Measurements from ENCODE around the gene THRB.

The THRB gene

DNA sequence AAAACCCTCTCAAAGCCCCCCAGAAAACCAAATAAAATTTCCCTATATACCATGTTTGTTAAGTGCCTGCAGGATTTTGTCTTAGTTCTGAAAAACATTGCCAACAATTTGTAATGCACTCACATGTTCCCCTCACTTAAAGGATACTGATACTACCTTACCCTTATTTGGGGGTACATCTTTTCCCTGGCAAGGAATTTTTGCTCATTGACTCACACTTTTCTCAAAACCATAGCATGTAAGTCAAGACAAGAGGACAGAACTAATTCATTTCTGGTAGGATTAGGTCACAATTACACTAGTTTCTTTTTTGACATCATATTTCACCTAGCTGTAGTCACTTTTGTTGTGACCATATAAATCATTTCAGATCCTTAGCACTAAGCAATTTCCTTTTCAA lies 222.2 kb downstream of the THRB start:
- Histone ChIP-seq H3K27ac (no peak overlapping the region), H3K4me2 (ENCODE audit: low read length) (no peak overlapping the region), H3K79me2 (no peaks in the 10 kb centered on the region), H3K36me3 (ENCODE audit: control insufficient read depth, insufficient read depth, low read length) (no peaks in the 10 kb centered on the region), H3K9ac (no peak overlapping the region), H3K9me3 (ENCODE audit: control insufficient read depth, low read length) (no peaks in the 10 kb centered on the region), H3K4me1 (no peaks in the 10 kb centered on the region), H2AFZ (no peak overlapping the region), H3K27me3 (ENCODE audit: control insufficient read depth, insufficient read depth, low read length) (no peaks in the 10 kb centered on the region), H3K4me3 (ENCODE audit: low read depth, low read length) (no peak overlapping the region)
- no peak for TF ChIP-seq CTCF (IDR thresholded peaks at IDR 0.05)

DNA sequence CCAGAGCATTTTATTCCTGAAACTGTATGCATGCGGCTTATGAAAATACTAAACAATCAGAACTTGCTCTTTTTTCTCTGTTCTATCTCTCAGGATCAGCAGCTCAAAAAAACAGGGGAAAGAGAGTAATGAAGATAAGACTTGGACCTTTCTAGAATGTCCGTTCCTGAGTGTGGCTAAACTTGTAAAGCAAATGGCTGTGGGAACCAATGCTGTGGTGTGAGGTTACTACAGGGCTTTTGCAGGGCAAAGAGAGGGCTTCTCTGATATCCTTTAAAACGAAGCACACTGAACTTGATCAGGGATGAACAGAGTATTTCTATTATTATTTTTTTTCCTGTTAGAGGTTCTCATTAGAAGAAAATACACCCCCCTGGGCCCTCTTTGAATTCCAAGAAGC lies 223.4 kb downstream of the THRB start:
- H3K27me3 ChIP-seq (ENCODE audit: control insufficient read depth, insufficient read depth, low read length): no peaks in the 10 kb centered on the region
- no peaks in the 10 kb centered on the region for H3K79me2 ChIP-seq
- no peak overlapping the region for H3K9ac ChIP-seq
- H3K27ac ChIP-seq: no peak overlapping the region
- H3K4me3 ChIP-seq (ENCODE audit: low read depth, low read length): no peak overlapping the region
- no peak overlapping the region for H3K4me2 ChIP-seq (ENCODE audit: low read length)
- no peaks in the 10 kb centered on the region for H3K9me3 ChIP-seq (ENCODE audit: control insufficient read depth, low read length)
- no peaks in the 10 kb centered on the region for H3K36me3 ChIP-seq (ENCODE audit: control insufficient read depth, insufficient read depth, low read length)
- TF ChIP-seq CTCF (IDR thresholded peaks at IDR 0.05): no peak
- no peaks in the 10 kb centered on the region for H3K4me1 ChIP-seq
- no peak overlapping the region for H2AFZ ChIP-seq

GRCh38 chr3:24270744-24271143 lies 223.9 kb downstream of the THRB start:
- Histone ChIP-seq H3K36me3 (ENCODE audit: control insufficient read depth, insufficient read depth, low read length) (no peaks in the 10 kb centered on the region), H3K4me3 (ENCODE audit: low read depth, low read length) (no peak overlapping the region), H3K79me2 (no peaks in the 10 kb centered on the region), H3K4me2 (ENCODE audit: low read length) (no peak overlapping the region), H3K27ac (no peak overlapping the region), H3K9me3 (ENCODE audit: control insufficient read depth, low read length) (no peaks in the 10 kb centered on the region), H3K4me1 (no peaks in the 10 kb centered on the region), H3K9ac (no peak overlapping the region), H2AFZ (no peak overlapping the region), H3K27me3 (ENCODE audit: control insufficient read depth, insufficient read depth, low read length) (no peaks in the 10 kb centered on the region)
- no peak for TF ChIP-seq CTCF (IDR thresholded peaks at IDR 0.05)

GRCh38 chr3:24270204-24270691 lies 224.4 kb downstream of the THRB start:
- TF ChIP-seq CTCF (IDR thresholded peaks at IDR 0.05): no peak
- Histone ChIP-seq H3K27me3 (ENCODE audit: control insufficient read depth, insufficient read depth, low read length) (no peaks in the 10 kb centered on the region), H3K27ac (no peak overlapping the region), H3K9ac (no peak overlapping the region), H2AFZ (no peak overlapping the region), H3K9me3 (ENCODE audit: control insufficient read depth, low read length) (no peaks in the 10 kb centered on the region), H3K4me1 (no peaks in the 10 kb centered on the region), H3K36me3 (ENCODE audit: control insufficient read depth, insufficient read depth, low read length) (no peaks in the 10 kb centered on the region), H3K79me2 (no peaks in the 10 kb centered on the region), H3K4me3 (ENCODE audit: low read depth, low read length) (no peak overlapping the region), H3K4me2 (ENCODE audit: low read length) (no peak overlapping the region)

DNA sequence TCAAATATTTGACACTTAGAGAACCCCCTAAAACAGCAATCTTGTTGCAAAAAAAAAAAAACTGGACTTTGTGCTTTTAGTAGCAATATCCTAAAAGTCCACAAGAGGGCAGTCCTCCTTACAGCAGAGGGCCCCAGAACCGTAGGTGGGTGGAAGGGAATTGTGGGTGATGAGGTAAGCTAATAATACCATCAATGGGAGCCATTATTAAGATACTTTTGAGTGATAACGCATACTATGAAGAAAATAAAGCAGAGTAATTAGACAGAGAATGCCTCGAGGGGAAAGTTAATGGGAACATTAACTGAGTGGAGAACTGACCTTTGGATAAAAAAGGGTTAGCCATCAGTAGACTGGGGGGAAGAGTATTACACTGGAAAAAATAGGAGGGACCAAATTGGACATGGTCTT lies 229.9 kb downstream of the THRB start:
- H3K4me1 ChIP-seq: no peaks in the 10 kb centered on the region
- peak; percentile 83 for TF ChIP-seq CTCF (IDR thresholded peaks at IDR 0.05)
- H3K4me3 ChIP-seq (ENCODE audit: low read depth, low read length): no peak overlapping the region
- no peak overlapping the region for H2AFZ ChIP-seq
- H3K4me2 ChIP-seq (ENCODE audit: low read length): no peak overlapping the region
- no peaks in the 10 kb centered on the region for H3K79me2 ChIP-seq
- no peaks in the 10 kb centered on the region for H3K9me3 ChIP-seq (ENCODE audit: control insufficient read depth, low read length)
- H3K27me3 ChIP-seq (ENCODE audit: control insufficient read depth, insufficient read depth, low read length): no peaks in the 10 kb centered on the region
- H3K36me3 ChIP-seq (ENCODE audit: control insufficient read depth, insufficient read depth, low read length): no peaks in the 10 kb centered on the region
- no peak overlapping the region for H3K27ac ChIP-seq
- no peak overlapping the region for H3K9ac ChIP-seq
